Bronchial epithelial cell (primary cell): ENCODE measurements around the gene CEP128. TPM values are rescaled to one million over a fixed set of nuclear protein-coding genes. Genes with fewer than 3 reads are reported as not detected.

Experiments
- DNase-seq: peaks from one replicate; pipeline ENCODE4 v3.0.0-alpha.2; 2010; ENCODE audit warnings: low read depth
- FAIRE-seq: peaks from 2 replicates; lab custom pipeline; 2011; peaks lifted over from hg19 to GRCh38; lab: Jason Lieb, UNC
- H3K27me3 ChIP-seq: 2 replicates; pipeline ENCODE4 v1.5.1; 2011; ENCODE audit warnings: low read length; ENCODE audit not compliant: control insufficient read depth, insufficient read depth
- H3K36me3 ChIP-seq: 2 replicates; pipeline ENCODE4 v1.5.1; 2011; ENCODE audit warnings: low read length; ENCODE audit not compliant: control insufficient read depth, insufficient read depth
- H3K4me3 ChIP-seq: 2 replicates; pipeline ENCODE4 v1.5.1; 2011; ENCODE audit warnings: mild to moderate bottlenecking, low read depth, low read length, control low read depth
- total RNA-seq: library from RNA; depleted of rRNA; stranded (reverse); fragments of >200 nt; gene quantifications from 2 replicates; pipeline ENCODE4 v1.2.1, GENCODE V29; 2014
- TF ChIP-seq, protein P1 (sequence below): IDR thresholded peaks from 2 replicates; pipeline ENCODE4 v1.5.1; 2011; ENCODE audit warnings: mild to moderate bottlenecking, moderate library complexity, low read length, control low read depth, inconsistent platforms; ENCODE audit not compliant: insufficient read depth, severe bottlenecking

CEP128 gene
- total RNA-seq, 1 donor from 2014 or later = 6.6 TPM

DNA sequence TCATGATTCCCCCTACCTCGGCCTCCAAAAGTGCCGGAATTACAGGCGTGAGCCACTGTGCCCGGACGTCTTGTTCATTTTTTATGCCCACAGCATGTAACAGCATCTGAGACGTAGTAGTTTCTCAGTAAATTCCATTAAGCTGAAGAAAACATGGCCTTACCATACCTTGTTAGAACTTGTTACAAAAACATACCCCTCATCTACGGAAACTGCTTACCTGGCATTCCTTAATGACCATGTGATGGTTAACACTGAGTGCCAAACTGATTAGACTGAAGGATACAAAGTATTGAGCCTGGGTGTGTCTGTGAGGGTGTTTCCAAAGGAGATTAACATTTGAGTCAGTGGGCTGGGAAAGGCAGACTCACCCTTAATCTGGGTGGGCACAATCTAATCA is 186.8 kb downstream of the CEP128 start:
- Histone ChIP-seq H3K36me3 (no peaks in the 10 kb centered on the region), H3K27me3 (no peaks in the 10 kb centered on the region), H3K4me3 (no peak overlapping the region)
- TF ChIP-seq, protein P1, sequence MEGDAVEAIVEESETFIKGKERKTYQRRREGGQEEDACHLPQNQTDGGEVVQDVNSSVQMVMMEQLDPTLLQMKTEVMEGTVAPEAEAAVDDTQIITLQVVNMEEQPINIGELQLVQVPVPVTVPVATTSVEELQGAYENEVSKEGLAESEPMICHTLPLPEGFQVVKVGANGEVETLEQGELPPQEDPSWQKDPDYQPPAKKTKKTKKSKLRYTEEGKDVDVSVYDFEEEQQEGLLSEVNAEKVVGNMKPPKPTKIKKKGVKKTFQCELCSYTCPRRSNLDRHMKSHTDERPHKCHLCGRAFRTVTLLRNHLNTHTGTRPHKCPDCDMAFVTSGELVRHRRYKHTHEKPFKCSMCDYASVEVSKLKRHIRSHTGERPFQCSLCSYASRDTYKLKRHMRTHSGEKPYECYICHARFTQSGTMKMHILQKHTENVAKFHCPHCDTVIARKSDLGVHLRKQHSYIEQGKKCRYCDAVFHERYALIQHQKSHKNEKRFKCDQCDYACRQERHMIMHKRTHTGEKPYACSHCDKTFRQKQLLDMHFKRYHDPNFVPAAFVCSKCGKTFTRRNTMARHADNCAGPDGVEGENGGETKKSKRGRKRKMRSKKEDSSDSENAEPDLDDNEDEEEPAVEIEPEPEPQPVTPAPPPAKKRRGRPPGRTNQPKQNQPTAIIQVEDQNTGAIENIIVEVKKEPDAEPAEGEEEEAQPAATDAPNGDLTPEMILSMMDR = no peak
- peak; percentile 50 for FAIRE-seq
- peak; percentile 75 for DNase-seq

DNA sequence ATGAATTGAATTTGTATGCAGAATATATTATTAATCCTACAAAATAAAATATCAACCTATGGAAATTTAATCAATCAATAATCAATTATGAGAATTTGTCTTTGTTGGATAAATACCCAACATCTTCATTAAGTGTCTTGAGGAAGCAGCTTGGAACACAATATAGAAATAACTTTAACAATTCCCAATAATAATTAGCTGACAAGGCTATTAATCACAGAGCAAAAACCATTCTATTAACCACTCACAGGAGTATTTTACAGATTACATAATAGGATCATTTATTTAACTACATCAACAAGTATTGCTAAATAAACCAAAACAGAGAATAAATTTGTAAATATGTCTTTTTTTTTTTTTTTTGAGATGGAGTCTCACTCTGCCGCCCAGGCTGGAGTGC is 190.3 kb downstream of the CEP128 start:
- DNase-seq = no peak
- Histone ChIP-seq H3K4me3 (no peak overlapping the region), H3K36me3 (no peaks in the 10 kb centered on the region), H3K27me3 (no peaks in the 10 kb centered on the region)
- no peak for FAIRE-seq
- TF ChIP-seq, protein P1 = no peak

DNA sequence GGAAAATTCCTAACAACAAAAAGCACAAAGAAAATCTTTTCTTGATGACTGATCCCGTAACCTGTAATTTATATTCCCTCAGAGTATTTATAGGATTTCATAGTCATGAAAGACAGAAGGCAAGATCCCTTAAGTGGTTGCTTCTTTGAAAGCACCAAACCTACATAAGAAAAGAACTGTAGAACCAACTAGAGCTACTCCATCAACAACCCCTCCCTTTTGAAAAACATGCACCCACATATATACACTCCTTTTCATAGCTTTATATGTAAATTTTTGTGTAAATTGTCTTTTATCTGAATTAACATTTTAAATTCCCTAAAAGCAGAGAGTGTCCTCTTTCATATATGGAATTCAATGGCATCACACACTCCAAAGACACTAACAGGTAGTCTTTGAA is 215.3 kb downstream of the CEP128 start:
- Histone ChIP-seq H3K27me3 (no peaks in the 10 kb centered on the region), H3K36me3 (no peaks in the 10 kb centered on the region), H3K4me3 (no peak overlapping the region)
- DNase-seq (no peak), FAIRE-seq (no peak)
- TF ChIP-seq, protein P1 = no peak

DNA sequence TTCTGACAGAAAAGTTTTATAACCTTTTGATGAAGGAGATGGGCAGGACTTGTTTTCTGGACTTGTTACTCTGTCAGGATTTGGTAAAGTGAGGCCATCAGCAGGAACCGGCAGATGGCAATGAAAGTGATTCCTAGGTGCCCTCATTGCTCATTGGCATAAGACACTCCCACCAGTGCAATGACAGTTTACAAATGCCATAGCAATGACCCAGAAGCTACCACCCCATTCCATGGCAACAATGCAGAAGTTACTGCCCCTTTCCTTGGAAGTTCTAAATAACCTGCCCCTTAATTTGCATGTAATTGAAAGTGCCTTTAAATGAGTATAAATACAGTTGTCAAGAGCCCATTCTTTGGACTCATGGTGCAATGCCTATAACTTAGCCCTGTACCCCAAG is 222.6 kb downstream of the CEP128 start:
- TF ChIP-seq, protein P1 = no peak
- DNase-seq = peak; percentile 15
- H3K27me3 ChIP-seq = no peaks in the 10 kb centered on the region
- FAIRE-seq = no peak
- H3K4me3 ChIP-seq = no peak overlapping the region
- H3K36me3 ChIP-seq = no peaks in the 10 kb centered on the region

DNA sequence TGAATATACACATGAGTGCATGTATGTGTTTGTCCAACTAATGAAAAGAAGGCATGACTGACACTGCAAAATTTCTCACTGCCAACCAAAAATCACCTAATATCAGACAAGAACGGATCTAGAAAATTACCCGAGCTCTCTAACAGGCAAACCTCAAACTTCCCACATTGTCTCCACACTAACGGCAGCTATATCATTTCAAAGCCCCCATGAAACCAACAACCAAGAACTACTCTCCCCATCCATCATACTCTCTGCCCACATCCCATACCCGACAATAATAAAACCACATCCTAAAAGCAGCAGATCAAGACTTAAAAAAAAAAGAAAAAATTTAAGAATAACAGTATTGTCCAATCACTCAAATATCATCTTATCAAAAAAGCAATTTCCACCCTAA is 227.1 kb downstream of the CEP128 start:
- no peak for FAIRE-seq
- DNase-seq = no peak
- H3K27me3 ChIP-seq = no peaks in the 10 kb centered on the region
- H3K4me3 ChIP-seq = no peak overlapping the region
- H3K36me3 ChIP-seq = no peaks in the 10 kb centered on the region
- TF ChIP-seq, protein P1 = no peak
